H54 (cell line): ENCODE results near the gene INTS3.
A peak's percentile ranks its signal among the peaks of the same experiment; 100 is the strongest.

Source experiments
- DNase-seq: peaks from one replicate; pipeline ENCODE4 v3.0.0; 2011; ENCODE audit warnings: low spot score, mixed read lengths; ENCODE audit not compliant: insufficient read length
- FAIRE-seq: peaks from 3 replicates; lab custom pipeline; 2011; peaks lifted over from hg19 to GRCh38; lab: Jason Lieb, UNC
- POLR2A ChIP-seq: IDR thresholded peaks from 2 replicates; pipeline ENCODE4 v1.6.1; 2011; ENCODE audit warnings: low read depth, mild to moderate bottlenecking, low read length

The INTS3 gene

GRCh38 chr1:153795934-153796785, 68.3 kb downstream of the INTS3 start:
- FAIRE-seq (no peak), DNase-seq (no peak)
- TF ChIP-seq POLR2A = no peak

- TF ChIP-seq POLR2A = no peak
- no peak for FAIRE-seq
- peak; percentile 69 for DNase-seq
Observed at GRCh38 chr1:153796786-153797659, 69.2 kb downstream of the INTS3 start.

- FAIRE-seq (no peak), DNase-seq (no peak)
- TF ChIP-seq POLR2A = no peak
Observed at GRCh38 chr1:153798468-153798780, 70.6 kb downstream of the INTS3 start.

- no peak for FAIRE-seq
Observed at GRCh38 chr1:153799016-153799415, 71.2 kb downstream of the INTS3 start.

GRCh38 chr1:153799566-153800465, 72.0 kb downstream of the INTS3 start:
- FAIRE-seq = no peak
- no peak for TF ChIP-seq POLR2A

More at GRCh38 chr1:153799016-153799415, 71.2 kb downstream of the INTS3 start:
- DNase-seq = no peak
- TF ChIP-seq POLR2A = no peak

GRCh38 chr1:153800516-153800915, 72.7 kb downstream of the INTS3 start:
- no peak for TF ChIP-seq POLR2A
- no peak for DNase-seq
- FAIRE-seq = no peak

More at GRCh38 chr1:153799566-153800465, 72.0 kb downstream of the INTS3 start:
- no peak for DNase-seq

- no peak for DNase-seq
- TF ChIP-seq POLR2A = no peak
- no peak for FAIRE-seq
Observed at GRCh38 chr1:153801028-153801625, 73.3 kb downstream of the INTS3 start.

- FAIRE-seq = no peak
Observed at GRCh38 chr1:153801786-153802697, 74.2 kb downstream of the INTS3 start.

GRCh38 chr1:153803470-153804056, 75.7 kb downstream of the INTS3 start:
- FAIRE-seq = no peak
- DNase-seq = no peak
- TF ChIP-seq POLR2A = no peak

More at GRCh38 chr1:153801786-153802697, 74.2 kb downstream of the INTS3 start:
- DNase-seq = no peak
- TF ChIP-seq POLR2A = no peak

GRCh38 chr1:153804112-153804511, 76.3 kb downstream of the INTS3 start:
- TF ChIP-seq POLR2A = no peak
- DNase-seq (no peak), FAIRE-seq (no peak)

- TF ChIP-seq POLR2A = no peak
- FAIRE-seq (peak; percentile 83), DNase-seq (peak; percentile 81)
Observed at GRCh38 chr1:153805042-153805745, 77.3 kb downstream of the INTS3 start.
